ENCODE data around the gene OTOP2.

DNA sequence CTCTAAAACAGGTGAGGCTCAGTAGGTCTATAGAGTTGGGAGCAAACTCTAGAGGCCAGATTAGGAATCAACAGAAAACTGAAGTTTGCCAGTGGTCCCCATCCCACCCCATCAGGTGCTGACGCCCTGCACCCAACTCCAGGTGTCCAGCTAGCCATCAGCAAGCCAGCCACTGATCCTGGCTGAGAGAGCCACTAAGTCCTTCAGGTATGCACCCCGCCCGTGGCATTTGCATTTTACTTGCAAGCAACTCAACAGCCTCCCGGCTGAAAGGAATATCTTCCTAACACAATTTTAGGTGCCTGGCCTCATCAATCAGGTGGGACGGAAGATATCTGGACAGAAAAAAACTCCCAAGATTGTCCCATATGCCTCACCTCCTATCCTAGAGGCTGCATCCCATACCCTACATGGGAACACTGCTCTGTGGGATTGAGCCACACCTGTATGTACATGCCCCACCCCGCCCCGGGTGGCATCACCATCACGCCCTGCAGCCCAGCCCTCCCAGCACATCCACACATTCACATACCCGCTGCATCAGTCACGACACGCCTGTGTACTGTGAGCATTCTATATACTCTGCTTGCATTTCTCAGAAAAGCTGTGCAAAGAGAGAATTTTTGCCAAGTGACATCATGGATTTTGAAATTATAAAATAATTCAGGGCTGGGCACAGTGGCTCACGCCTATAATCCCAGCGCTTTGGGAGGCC lies 19.9 kb downstream of the OTOP2 start:
- TF ChIP-seq, protein P1, sequence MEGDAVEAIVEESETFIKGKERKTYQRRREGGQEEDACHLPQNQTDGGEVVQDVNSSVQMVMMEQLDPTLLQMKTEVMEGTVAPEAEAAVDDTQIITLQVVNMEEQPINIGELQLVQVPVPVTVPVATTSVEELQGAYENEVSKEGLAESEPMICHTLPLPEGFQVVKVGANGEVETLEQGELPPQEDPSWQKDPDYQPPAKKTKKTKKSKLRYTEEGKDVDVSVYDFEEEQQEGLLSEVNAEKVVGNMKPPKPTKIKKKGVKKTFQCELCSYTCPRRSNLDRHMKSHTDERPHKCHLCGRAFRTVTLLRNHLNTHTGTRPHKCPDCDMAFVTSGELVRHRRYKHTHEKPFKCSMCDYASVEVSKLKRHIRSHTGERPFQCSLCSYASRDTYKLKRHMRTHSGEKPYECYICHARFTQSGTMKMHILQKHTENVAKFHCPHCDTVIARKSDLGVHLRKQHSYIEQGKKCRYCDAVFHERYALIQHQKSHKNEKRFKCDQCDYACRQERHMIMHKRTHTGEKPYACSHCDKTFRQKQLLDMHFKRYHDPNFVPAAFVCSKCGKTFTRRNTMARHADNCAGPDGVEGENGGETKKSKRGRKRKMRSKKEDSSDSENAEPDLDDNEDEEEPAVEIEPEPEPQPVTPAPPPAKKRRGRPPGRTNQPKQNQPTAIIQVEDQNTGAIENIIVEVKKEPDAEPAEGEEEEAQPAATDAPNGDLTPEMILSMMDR (IDR thresholded peaks at IDR 0.05 in 2 of 3, conservative IDR thresholded peaks at IDR 0.05 in 1 of 3; ENCODE audit: insufficient read depth in 2 of 3, low read depth in 1 of 3, low read length in 3 of 3), result no peak
- TF ChIP-seq MAFK (IDR thresholded peaks at IDR 0.05; ENCODE audit: low read length), result no peak
